A549 (cell line): ENCODE data around the gene PPP1R2C.

Experiments used
- CBX2 ChIP-seq: fragments of 200-600 bp; sonication (generic); IDR thresholded peaks from 2 replicates; pipeline ENCODE4 v1.6.1; 2016; ENCODE audit warnings: low read depth, mild to moderate bottlenecking, borderline replicate concordance
- CTCF ChIP-seq: fragments of >200 bp; sonication (Bioruptor Twin); formaldehyde crosslinking; IDR thresholded peaks from 3 replicates; pipeline ENCODE4 v1.5.1; 2016
- EP300 ChIP-seq, 2 experiments: fragments of >200 bp; sonication (Bioruptor Twin); formaldehyde crosslinking; IDR thresholded peaks; 2 replicates in 1 of 2; 3 replicates in 1 of 2; pipeline ENCODE4 v1.6.1; 2016 to 2017
- HMGXB4 ChIP-seq: fragments of 250-450 bp; sonication (Bioruptor Pico); IDR thresholded peaks from 2 replicates; pipeline ENCODE4 v1.5.0; 2021; ENCODE audit warnings: mild to moderate bottlenecking, moderate library complexity, borderline replicate concordance
- JUN ChIP-seq, 2 experiments: fragments of >200 bp; sonication (Bioruptor Twin); formaldehyde crosslinking; IDR thresholded peaks; 2 replicates in 1 of 2; 3 replicates in 1 of 2; pipeline ENCODE4 v1.6.1; 2016 to 2017
- KDM1A ChIP-seq: fragments of 200-600 bp; sonication (generic); IDR thresholded peaks from 2 replicates; pipeline ENCODE4 v1.6.1; 2016; ENCODE audit warnings: low read depth, mild to moderate bottlenecking
- MYC ChIP-seq: IDR thresholded peaks from 2 replicates; pipeline ENCODE4 v1.6.1; 2012; ENCODE audit warnings: mild to moderate bottlenecking, inconsistent platforms, low read length, improper control_type of control experiment, borderline replicate concordance
- POLR2A ChIP-seq: IDR thresholded peaks from 2 replicates; pipeline ENCODE4 v1.6.1; 2012; ENCODE audit warnings: mild to moderate bottlenecking, low read length
- RAD21 ChIP-seq, 2 experiments: fragments of >200 bp in 1 of 2; sonication (Bioruptor Twin) in 1 of 2; formaldehyde crosslinking in 1 of 2; IDR thresholded peaks in 1 of 2; conservative IDR thresholded peaks in 1 of 2; 2 replicates in 1 of 2; 3 replicates in 1 of 2; pipeline ENCODE4 v1.6.1; 2012 to 2018; ENCODE audit warnings: inconsistent platforms in 1 of 2
- REST ChIP-seq: fragments of 200-600 bp; sonication (generic); IDR thresholded peaks from 2 replicates; pipeline ENCODE4 v1.6.1; 2016; ENCODE audit warnings: antibody characterized with exemption, mild to moderate bottlenecking, moderate library complexity
- RFX5 ChIP-seq: fragments of 450-650 bp; IDR thresholded peaks from 2 replicates; pipeline ENCODE4 v1.7.1; 2014; ENCODE audit warnings: antibody characterized with exemption, mild to moderate bottlenecking, moderate library complexity
- SMC3 ChIP-seq: fragments of >200 bp; sonication (Bioruptor Twin); formaldehyde crosslinking; IDR thresholded peaks from 3 replicates; pipeline ENCODE4 v1.6.1; 2018; ENCODE audit warnings: inconsistent platforms

- TF ChIP-seq POLR2A, result no peak
- TF ChIP-seq CBX2, result no peak
- TF ChIP-seq JUN (IDR thresholded peaks at IDR 0.05), result no peak
- no peak for TF ChIP-seq CTCF
- no peak for TF ChIP-seq SMC3
- TF ChIP-seq HMGXB4, result no peak
- TF ChIP-seq MYC, result no peak
- no peak for TF ChIP-seq REST
- TF ChIP-seq EP300 (IDR thresholded peaks at IDR 0.05), result no peak
- TF ChIP-seq KDM1A, result no peak
- TF ChIP-seq RAD21 (conservative IDR thresholded peaks at IDR 0.05 in 1 of 2, IDR thresholded peaks at IDR 0.05 in 1 of 2), result no peak
- TF ChIP-seq RFX5, result no peak
Measured at GRCh38 chrX:42755815-42756214, 22.1 kb downstream of the PPP1R2C start.
